ENCODE data around the gene UGCG. TPM values are rescaled to one million over a fixed set of nuclear protein-coding genes. Genes with fewer than 3 reads are reported as not detected.
"Not testable (repeated sequence)": the region's sequence is repeated elsewhere in the genome, so short reads cannot be mapped to it uniquely, and the experiment has no call there.

Gene UGCG
- total RNA-seq, 4 donors from 2014 or later = 31.4 to 131 (median 46.7) TPM

GRCh38 chr9:111902391-111903139, 6.0 kb downstream of the UGCG start:
- intact Hi-C loops (cut with DNase I) = no loop called here
- no peak for DNase-seq
- Histone ChIP-seq H3K4me1 (peaks cover 21 to 93% (median 44%) of the 10 kb centered on the region in 3 donors), H3K9me3 (no peaks in the 10 kb centered on the region), H3K36me3 (peaks cover 0 to 11% (median 0%) of the 10 kb centered on the region in 3 donors), H3K27ac (peak overlapping the region in 2 of 4 donors; percentile 6 to 97), H3K4me3 (peak overlapping the region in 1 of 4 donors; percentile 92), H3K27me3 (no peaks in the 10 kb centered on the region)
- TF ChIP-seq POLR2A (IDR thresholded peaks at IDR 0.05) = no peak
- no peak for TF ChIP-seq CTCF (IDR thresholded peaks at IDR 0.05)
- WGBS, 2 donors = 75 to 81% methylated on average over 8 of the region's 8 CpGs

GRCh38 chr9:111903535-111903934, 6.9 kb downstream of the UGCG start:
- 87 to 92% methylated on average over 4 to 8 of the region's 8 CpGs for WGBS, 2 donors

GRCh38 chr9:111904026-111904425, 7.4 kb downstream of the UGCG start:
- no peak for TF ChIP-seq POLR2A (IDR thresholded peaks at IDR 0.05)
- TF ChIP-seq CTCF (IDR thresholded peaks at IDR 0.05) = no peak
- H3K27ac ChIP-seq = no peak overlapping the region
- intact Hi-C loops (cut with DNase I) = no loop called here
- H3K4me1 ChIP-seq = peaks cover 22 to 94% (median 49%) of the 10 kb centered on the region in 3 donors
- no peak overlapping the region for H3K4me3 ChIP-seq
- 64 to 66% methylated on average over 2 of the region's 2 CpGs for whole genome bisulfite sequencing, 2 donors
- no peaks in the 10 kb centered on the region for H3K9me3 ChIP-seq
- no peaks in the 10 kb centered on the region for H3K27me3 ChIP-seq
- peaks cover 0 to 11% (median 0%) of the 10 kb centered on the region in 3 donors for H3K36me3 ChIP-seq
- DNase-seq = no peak

More at GRCh38 chr9:111903535-111903934, 6.9 kb downstream of the UGCG start:
- DNase-seq; H3K9me3 ChIP-seq; H3K27ac ChIP-seq; intact Hi-C loops (cut with DNase I); H3K4me3 ChIP-seq; H3K27me3 ChIP-seq: not testable (repeated sequence)
- Histone ChIP-seq H3K36me3 (peaks cover 0 to 11% (median 0%) of the 10 kb centered on the region in 3 donors), H3K4me1 (peaks cover 21 to 94% (median 47%) of the 10 kb centered on the region in 3 donors)

- TF ChIP-seq POLR2A (IDR thresholded peaks at IDR 0.05) (no peak), CTCF (IDR thresholded peaks at IDR 0.05) (no peak)
- DNase-seq = no peak
- H3K4me3 ChIP-seq = no peak overlapping the region
- intact Hi-C loops (cut with DNase I) = no loop called here
- H3K36me3 ChIP-seq = peaks cover 0 to 11% (median 0%) of the 10 kb centered on the region in 3 donors
- H3K27ac ChIP-seq = no peak overlapping the region
- no peaks in the 10 kb centered on the region for H3K27me3 ChIP-seq
- no peaks in the 10 kb centered on the region for H3K9me3 ChIP-seq
- peaks cover 27 to 94% (median 50%) of the 10 kb centered on the region in 3 donors for H3K4me1 ChIP-seq
- WGBS, 2 donors = 79 to 84% methylated on average over 5 of the region's 5 CpGs
These were observed 8.3 kb downstream of the UGCG start for GRCh38 chr9:111904891-111905291.

- H3K4me1 ChIP-seq = peaks cover 20 to 90% (median 33%) of the 10 kb centered on the region in 3 donors
- peaks cover 0 to 11% (median 0%) of the 10 kb centered on the region in 3 donors for H3K36me3 ChIP-seq
- no peak overlapping the region for H3K4me3 ChIP-seq
- DNase-seq = no peak
- 94% methylated on average over 4 of the region's 5 CpGs for WGBS, 2 donors
- H3K27ac ChIP-seq = no peak overlapping the region
- H3K27me3 ChIP-seq = no peaks in the 10 kb centered on the region
- TF ChIP-seq CTCF (IDR thresholded peaks at IDR 0.05) (no peak), POLR2A (IDR thresholded peaks at IDR 0.05) (no peak)
- intact Hi-C loops (cut with DNase I) = no loop called here
- H3K9me3 ChIP-seq = no peaks in the 10 kb centered on the region
These were observed 10.5 kb downstream of the UGCG start for GRCh38 chr9:111907147-111907546.

Data from esophagus squamous epithelium (tissue), 5 donors.